Nephron progenitor cell (in vitro differentiated cells): ENCODE results near the gene AIP.

Experiments used
- DNase-seq: peaks from one replicate; pipeline ENCODE4 v3.0.0; 2021
- H3K27ac Mint-ChIP-seq: 2 replicates; pipeline ENCODE4 v1.8.0; 2021; ENCODE audit warnings: mild to moderate bottlenecking, moderate library complexity, mixed read lengths
- H3K27me3 Mint-ChIP-seq: 2 replicates; pipeline ENCODE4 v1.8.0; 2021; ENCODE audit warnings: mild to moderate bottlenecking, low read depth, mixed read lengths; ENCODE audit not compliant: poor library complexity
- H3K36me3 Mint-ChIP-seq: 2 replicates; pipeline ENCODE4 v1.8.0; 2021; ENCODE audit warnings: low read depth, mixed read lengths
- H3K4me1 Mint-ChIP-seq: 2 replicates; pipeline ENCODE4 v1.8.0; 2021; ENCODE audit warnings: mixed read lengths
- H3K4me3 Mint-ChIP-seq: 2 replicates; pipeline ENCODE4 v1.8.0; 2021; ENCODE audit warnings: mild to moderate bottlenecking, moderate library complexity, mixed read lengths
- H3K9me3 Mint-ChIP-seq: 2 replicates; pipeline ENCODE4 v1.8.0; 2021; ENCODE audit warnings: mild to moderate bottlenecking, moderate library complexity, mixed read lengths
- TF ChIP-seq, protein P1 (sequence below): fragments of 200-600 bp; sonication (generic); IDR thresholded peaks from 2 replicates; pipeline ENCODE4 v1.5.0; 2021; ENCODE audit warnings: antibody characterized with exemption

The AIP gene

DNA sequence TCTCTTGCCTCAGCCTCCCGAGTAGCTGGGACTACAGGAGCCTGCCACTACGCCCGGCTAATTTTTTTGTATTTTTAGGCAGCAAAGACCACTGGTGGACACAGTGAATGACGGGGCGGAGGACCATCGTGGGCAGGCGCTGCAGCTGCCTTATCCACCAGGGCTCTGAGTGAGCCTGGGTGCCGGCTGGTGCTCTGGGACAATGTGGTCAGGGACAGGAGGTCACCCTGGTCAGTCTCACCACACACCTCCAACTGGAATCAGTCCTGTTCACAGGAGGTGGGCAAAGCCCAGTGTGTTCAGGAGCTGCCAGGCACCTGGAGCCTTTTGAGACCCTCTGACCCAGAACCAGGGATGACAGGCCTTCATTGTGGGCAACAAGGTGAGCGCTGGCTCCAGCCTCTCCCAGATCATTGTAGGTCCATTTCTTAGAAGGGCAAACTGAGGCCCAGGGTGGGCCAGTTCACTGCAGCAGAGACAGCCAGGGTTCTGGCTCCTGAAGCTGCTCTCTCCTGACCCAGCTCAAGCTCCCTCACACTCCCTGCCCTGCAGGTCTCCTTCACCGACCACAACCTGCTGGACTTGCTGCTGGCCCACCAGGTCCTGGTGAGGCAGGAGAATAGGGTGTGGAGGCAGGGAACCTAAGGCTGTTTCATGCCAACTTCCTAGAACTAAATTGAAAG lies 56.1 kb downstream of the AIP start:
- no peak overlapping the region for H3K27ac Mint-ChIP-seq

DNA sequence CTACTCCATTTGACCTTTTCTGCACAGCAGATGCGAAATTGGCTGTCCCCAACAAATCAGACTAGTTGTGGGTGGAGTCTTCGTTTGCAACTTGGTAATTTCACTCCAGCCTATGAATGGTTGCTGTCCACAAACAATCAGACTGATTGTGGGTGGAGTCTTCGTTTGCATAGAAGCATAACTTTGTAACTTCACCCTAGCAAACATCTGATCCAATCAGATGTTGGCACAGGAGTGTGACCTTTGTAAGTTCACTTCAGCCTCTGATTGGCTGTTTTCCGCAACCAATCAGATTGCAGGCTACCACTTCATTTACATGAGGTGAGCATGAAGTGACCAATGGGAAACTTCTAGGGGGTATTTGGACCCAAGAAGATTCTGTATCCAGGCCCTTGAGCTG lies 56.7 kb downstream of the AIP start:
- TF ChIP-seq, protein P1, sequence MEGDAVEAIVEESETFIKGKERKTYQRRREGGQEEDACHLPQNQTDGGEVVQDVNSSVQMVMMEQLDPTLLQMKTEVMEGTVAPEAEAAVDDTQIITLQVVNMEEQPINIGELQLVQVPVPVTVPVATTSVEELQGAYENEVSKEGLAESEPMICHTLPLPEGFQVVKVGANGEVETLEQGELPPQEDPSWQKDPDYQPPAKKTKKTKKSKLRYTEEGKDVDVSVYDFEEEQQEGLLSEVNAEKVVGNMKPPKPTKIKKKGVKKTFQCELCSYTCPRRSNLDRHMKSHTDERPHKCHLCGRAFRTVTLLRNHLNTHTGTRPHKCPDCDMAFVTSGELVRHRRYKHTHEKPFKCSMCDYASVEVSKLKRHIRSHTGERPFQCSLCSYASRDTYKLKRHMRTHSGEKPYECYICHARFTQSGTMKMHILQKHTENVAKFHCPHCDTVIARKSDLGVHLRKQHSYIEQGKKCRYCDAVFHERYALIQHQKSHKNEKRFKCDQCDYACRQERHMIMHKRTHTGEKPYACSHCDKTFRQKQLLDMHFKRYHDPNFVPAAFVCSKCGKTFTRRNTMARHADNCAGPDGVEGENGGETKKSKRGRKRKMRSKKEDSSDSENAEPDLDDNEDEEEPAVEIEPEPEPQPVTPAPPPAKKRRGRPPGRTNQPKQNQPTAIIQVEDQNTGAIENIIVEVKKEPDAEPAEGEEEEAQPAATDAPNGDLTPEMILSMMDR, result no peak
- H3K4me1 Mint-ChIP-seq, result peaks cover 9% of the 10 kb centered on the region
- no peak overlapping the region for H3K4me3 Mint-ChIP-seq
- no peaks in the 10 kb centered on the region for H3K36me3 Mint-ChIP-seq
- peaks cover 7% of the 10 kb centered on the region for H3K27me3 Mint-ChIP-seq
- no peak for DNase-seq
- H3K27ac Mint-ChIP-seq, result no peak overlapping the region
- H3K9me3 Mint-ChIP-seq, result peaks cover 28% of the 10 kb centered on the region

More for the DNA sequence above, 56.1 kb downstream of the AIP start:
- no peak for DNase-seq
- Mint-ChIP-seq H3K27me3 (peaks cover 7% of the 10 kb centered on the region), H3K4me1 (peaks cover 9% of the 10 kb centered on the region), H3K36me3 (no peaks in the 10 kb centered on the region), H3K9me3 (peaks cover 33% of the 10 kb centered on the region), H3K4me3 (no peak overlapping the region)
- TF ChIP-seq, protein P1, result no peak
